ENCODE results near the gene TIMM29. TPM values are rescaled to one million over a fixed set of nuclear protein-coding genes. Genes with fewer than 3 reads are reported as not detected.

Gene TIMM29
- total RNA-seq: 10 to 100 TPM; 14.7 to 17.7 TPM

- Mint-ChIP-seq H3K4me3 (peak within 1 kb of the TSS; percentile 93), H3K9me3 (no peaks in the 10 kb centered on the region), H3K27ac (peak within 1 kb of the TSS; percentile 86), H3K36me3 (ENCODE audit: low read depth) (peaks cover 5% of the 10 kb centered on the region), H3K4me1 (ENCODE audit: low read depth) (peaks cover 24% of the 10 kb centered on the region), H3K27me3 (no peaks in the 10 kb centered on the region)
- ChIA-PET POLR2A (interaction anchor here (0.6 kb wide), 1 partner anchor 196 kb away, joined by 3 read pairs; no protein-coding TSS in a partner anchor), CTCF (interaction anchor here (1.7 to 4.4 kb wide), 2 partner anchors 12 to 13 kb away, joined by 8 to 32 read pairs; no protein-coding TSS in a partner anchor)
- DNase-seq (peak; percentile 97), ATAC-seq (peak; percentile 93)
- intact Hi-C loops (cut with micrococcal nuclease): no loop called here
- no peak for TF ChIP-seq CTCF (IDR thresholded peaks at IDR 0.05)
Measured at GRCh38 chr19:10928563-10929401, at the start of gene TIMM29, which contains the start of gene YIPF2. Gene TIMM29 (plus strand): TSS chr19:10928811. CDS start chr19:10928823, 12 bp downstream. Gene YIPF2 (minus strand): TSS chr19:10928639. CDS start chr19:10928410, 229 bp downstream.

- Mint-ChIP-seq H3K27me3 (no peaks in the 10 kb centered on the region), H3K4me3 (no peak overlapping the region), H3K27ac (no peak overlapping the region), H3K36me3 (ENCODE audit: low read depth) (peaks cover 15% of the 10 kb centered on the region), H3K4me1 (ENCODE audit: low read depth) (peaks cover 30% of the 10 kb centered on the region), H3K9me3 (no peaks in the 10 kb centered on the region)
- no peak for DNase-seq
- ATAC-seq: no peak
- intact Hi-C loops (cut with micrococcal nuclease): no loop called here
- ChIA-PET POLR2A (interaction anchor here (1.3 to 1.5 kb wide), 3 partner anchors 9 to 79 kb away, joined by 4 to 9 read pairs (median 4); partner anchors contain the start of gene SMARCA4), CTCF (interaction anchor here (1.0 to 1.6 kb wide), 4 partner anchors 10 to 37 kb away, joined by 3 to 11 read pairs (median 4); partner anchors contain the start of gene CARM1)
- TF ChIP-seq CTCF (IDR thresholded peaks at IDR 0.05): no peak
Measured at GRCh38 chr19:10881403-10882107, 47.1 kb upstream of the TIMM29 start.

- no peak overlapping the region for H3K27ac Mint-ChIP-seq
- ChIA-PET CTCF (interaction anchor here (1.0 to 1.6 kb wide), 2 partner anchors 10 to 16 kb away, joined by 3 to 11 read pairs; partner anchors contain the start of gene CARM1), POLR2A (interaction anchor here (1.4 to 1.5 kb wide), 2 partner anchors 9 to 18 kb away, joined by 4 to 9 read pairs; no protein-coding TSS in a partner anchor)
- peaks cover 26% of the 10 kb centered on the region for H3K4me1 Mint-ChIP-seq (ENCODE audit: low read depth)
- H3K36me3 Mint-ChIP-seq (ENCODE audit: low read depth): peaks cover 13% of the 10 kb centered on the region
- no peaks in the 10 kb centered on the region for H3K27me3 Mint-ChIP-seq
- no peak for TF ChIP-seq CTCF (IDR thresholded peaks at IDR 0.05)
- H3K4me3 Mint-ChIP-seq: no peak overlapping the region
- intact Hi-C loops (cut with micrococcal nuclease): no loop called here
- no peaks in the 10 kb centered on the region for H3K9me3 Mint-ChIP-seq
- no peak for DNase-seq
- no peak for ATAC-seq
Measured at GRCh38 chr19:10882108-10882457, 46.5 kb upstream of the TIMM29 start.

- Mint-ChIP-seq H3K36me3 (ENCODE audit: low read depth) (peaks cover 7% of the 10 kb centered on the region), H3K4me1 (ENCODE audit: low read depth) (peaks cover 16% of the 10 kb centered on the region), H3K27me3 (no peaks in the 10 kb centered on the region), H3K9me3 (no peaks in the 10 kb centered on the region), H3K4me3 (no peak overlapping the region), H3K27ac (no peak overlapping the region)
- POLR2A ChIA-PET: no interaction called here
- TF ChIP-seq CTCF (IDR thresholded peaks at IDR 0.05): no peak
- intact Hi-C loops (cut with micrococcal nuclease): no loop called here
- ATAC-seq (no peak), DNase-seq (no peak)
- CTCF ChIA-PET: no interaction called here
Measured at GRCh38 chr19:10884274-10884673, 44.3 kb upstream of the TIMM29 start.

Measured in activated CD8-positive, alpha-beta T cell treated with anti-CD3 and anti-CD28 coated beads for 36 hours (primary cell).